ENCODE data around the gene MAP2. TPM values are rescaled to one million over a fixed set of nuclear protein-coding genes. Genes with fewer than 3 reads are reported as not detected.

MAP2 gene
- polyA plus RNA-seq, 1 donor (not counting 4 experiments of a cell fraction or from before 2014, with no cell fraction given) = 16.2 TPM

- H3K27ac ChIP-seq (ENCODE audit: control insufficient read depth, insufficient read depth, low read length) = no peak overlapping the region
- no peak overlapping the region for H3K4me2 ChIP-seq (ENCODE audit: control insufficient read depth, extremely low read depth, insufficient read depth, low read depth, low read length)
- no peak overlapping the region for H3K9ac ChIP-seq (ENCODE audit: control insufficient read depth, extremely low read depth, insufficient read depth, low read length)
- H3K4me1 ChIP-seq (ENCODE audit: control insufficient read depth, extremely low read depth, insufficient read depth, low read length) = no peaks in the 10 kb centered on the region
- FAIRE-seq = no peak
- H3K9me3 ChIP-seq (ENCODE audit: control insufficient read depth, low read depth, low read length) = no peaks in the 10 kb centered on the region
- H4K20me1 ChIP-seq (ENCODE audit: control insufficient read depth, extremely low read depth, insufficient read depth, low read length) = no peaks in the 10 kb centered on the region
- H3K4me3 ChIP-seq (ENCODE audit: control insufficient read depth in 2 of 3, extremely low read depth in 1 of 3, insufficient read depth in 2 of 3, low read depth in 1 of 3, low read length in 3 of 3) = no peak overlapping the region
- dilution Hi-C loops (cut with MboI; ENCODE audit: extremely low pct_ligation_motif_present, low sequenced_read_pairs) = no loop called here
- no peaks in the 10 kb centered on the region for H3K79me2 ChIP-seq (ENCODE audit: control insufficient read depth, insufficient read depth, low read length)
- no peaks in the 10 kb centered on the region for H3K36me3 ChIP-seq (ENCODE audit: control insufficient read depth in 2 of 2, extremely low read depth in 1 of 2, insufficient read depth in 2 of 2, low read length in 2 of 2)
- no peak for TF ChIP-seq CTCF (optimal IDR thresholded peaks at IDR 0.05 in 1 of 3, IDR thresholded peaks at IDR 0.05 in 1 of 3, conservative IDR thresholded peaks at IDR 0.05 in 1 of 3; ENCODE audit: extremely low read depth in 1 of 3, insufficient read depth in 2 of 3, low read length in 3 of 3)
- TF ChIP-seq EZH2 (IDR thresholded peaks at IDR 0.05; ENCODE audit: low read length) = no peak
- DNase-seq (ENCODE audit: low read depth, low spot score) = no peak
- H3K27me3 ChIP-seq (ENCODE audit: control insufficient read depth, extremely low read depth, insufficient read depth, low read length) = no peaks in the 10 kb centered on the region
- H3K9me1 ChIP-seq (ENCODE audit: control insufficient read depth, extremely low read depth, insufficient read depth, low read length) = no peaks in the 10 kb centered on the region
- no peak overlapping the region for H2AFZ ChIP-seq (ENCODE audit: control insufficient read depth, low read length)
Observed at GRCh38 chr2:209741953-209742352, 318.1 kb downstream of the MAP2 start.

- Histone ChIP-seq H4K20me1 (ENCODE audit: control insufficient read depth, extremely low read depth, insufficient read depth, low read length) (no peaks in the 10 kb centered on the region), H3K9me1 (ENCODE audit: control insufficient read depth, extremely low read depth, insufficient read depth, low read length) (no peaks in the 10 kb centered on the region), H3K27me3 (ENCODE audit: control insufficient read depth, extremely low read depth, insufficient read depth, low read length) (no peaks in the 10 kb centered on the region), H3K9me3 (ENCODE audit: control insufficient read depth, low read depth, low read length) (no peaks in the 10 kb centered on the region), H3K9ac (ENCODE audit: control insufficient read depth, extremely low read depth, insufficient read depth, low read length) (no peak overlapping the region), H3K36me3 (ENCODE audit: control insufficient read depth in 2 of 2, extremely low read depth in 1 of 2, insufficient read depth in 2 of 2, low read length in 2 of 2) (no peaks in the 10 kb centered on the region), H3K4me1 (ENCODE audit: control insufficient read depth, extremely low read depth, insufficient read depth, low read length) (no peaks in the 10 kb centered on the region), H3K4me3 (ENCODE audit: control insufficient read depth in 2 of 3, extremely low read depth in 1 of 3, insufficient read depth in 2 of 3, low read depth in 1 of 3, low read length in 3 of 3) (no peak overlapping the region), H3K27ac (ENCODE audit: control insufficient read depth, insufficient read depth, low read length) (no peak overlapping the region), H2AFZ (ENCODE audit: control insufficient read depth, low read length) (no peak overlapping the region), H3K79me2 (ENCODE audit: control insufficient read depth, insufficient read depth, low read length) (no peaks in the 10 kb centered on the region), H3K4me2 (ENCODE audit: control insufficient read depth, extremely low read depth, insufficient read depth, low read depth, low read length) (no peak overlapping the region)
- DNase-seq (ENCODE audit: low read depth, low spot score) (no peak), FAIRE-seq (no peak)
- no peak for TF ChIP-seq CTCF (optimal IDR thresholded peaks at IDR 0.05 in 1 of 3, IDR thresholded peaks at IDR 0.05 in 1 of 3, conservative IDR thresholded peaks at IDR 0.05 in 1 of 3; ENCODE audit: extremely low read depth in 1 of 3, insufficient read depth in 2 of 3, low read length in 3 of 3)
- no peak for TF ChIP-seq EZH2 (IDR thresholded peaks at IDR 0.05; ENCODE audit: low read length)
- dilution Hi-C loops (cut with MboI; ENCODE audit: extremely low pct_ligation_motif_present, low sequenced_read_pairs) = no loop called here
Observed at GRCh38 chr2:209753020-209753419, 329.2 kb downstream of the MAP2 start.
